ENCODE results near the gene KATNAL1.

DNA sequence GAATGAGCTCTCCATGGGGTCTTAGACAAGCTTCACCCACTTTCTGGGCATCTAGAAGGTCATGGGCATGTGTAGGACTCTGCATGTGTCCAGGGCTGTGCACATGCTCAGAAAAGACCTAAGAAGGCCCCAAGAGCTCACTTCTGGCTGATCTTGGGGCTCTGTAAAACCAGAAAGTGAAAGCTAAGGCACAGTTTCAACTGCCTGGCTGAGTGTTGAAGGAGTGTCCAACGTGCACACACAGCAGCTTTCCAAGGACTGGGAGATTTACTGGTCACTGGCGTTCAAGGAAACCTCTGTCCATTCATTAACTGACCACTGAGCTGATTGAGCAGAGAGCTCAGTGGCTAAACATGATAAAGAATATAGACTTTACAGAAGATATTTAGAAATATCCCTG, 137.9 kb downstream of the KATNAL1 start:
- no peak for TF ChIP-seq SPI1 (IDR thresholded peaks at IDR 0.05; ENCODE audit: low read depth, low read length)
- TF ChIP-seq POLR2AphosphoS5 (IDR thresholded peaks at IDR 0.05; ENCODE audit: low read depth, low read length): no peak
- TF ChIP-seq POLR2A (IDR thresholded peaks at IDR 0.05; ENCODE audit: low read depth, low read length): no peak
- no peak for TF ChIP-seq TAF1 (IDR thresholded peaks at IDR 0.05; ENCODE audit: low read depth, low read length)
- no peak for TF ChIP-seq POU2F2 (IDR thresholded peaks at IDR 0.05; ENCODE audit: low read depth, low read length)
